Neural progenitor cell (in vitro differentiated cells): ENCODE results near the gene SMG6.

Source experiments
- EZH2phosphoT487 ChIP-seq: fragments of 200-600 bp; sonication (generic); IDR thresholded peaks from 2 replicates; pipeline ENCODE4 v1.6.1; 2017; ENCODE audit warnings: antibody characterized with exemption
- TF ChIP-seq, protein P1 (sequence below): fragments of 200-600 bp; sonication (generic); IDR thresholded peaks from 2 replicates; pipeline ENCODE4 v1.5.1; 2017; ENCODE audit warnings: antibody characterized with exemption, mild to moderate bottlenecking

DNA sequence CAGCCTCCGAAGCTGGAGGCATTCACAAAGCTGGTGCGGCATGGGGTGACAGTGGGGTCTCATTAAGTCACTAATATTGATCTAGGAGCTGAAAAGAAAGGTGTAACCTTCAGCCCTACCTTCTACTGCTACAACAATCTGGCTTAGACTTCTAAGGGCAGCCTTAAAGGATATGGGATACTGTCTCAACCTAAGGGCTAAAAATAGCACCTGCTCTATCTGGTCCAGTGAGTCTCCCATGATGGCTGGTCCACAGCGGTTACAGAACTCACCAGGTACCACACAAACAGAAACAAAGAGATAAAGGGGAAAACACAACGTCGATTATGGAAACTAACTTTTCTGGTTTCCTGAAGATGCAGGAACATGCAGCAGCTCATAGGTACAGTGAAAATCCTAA is 115.8 kb downstream of the SMG6 start:
- TF ChIP-seq, protein P1, sequence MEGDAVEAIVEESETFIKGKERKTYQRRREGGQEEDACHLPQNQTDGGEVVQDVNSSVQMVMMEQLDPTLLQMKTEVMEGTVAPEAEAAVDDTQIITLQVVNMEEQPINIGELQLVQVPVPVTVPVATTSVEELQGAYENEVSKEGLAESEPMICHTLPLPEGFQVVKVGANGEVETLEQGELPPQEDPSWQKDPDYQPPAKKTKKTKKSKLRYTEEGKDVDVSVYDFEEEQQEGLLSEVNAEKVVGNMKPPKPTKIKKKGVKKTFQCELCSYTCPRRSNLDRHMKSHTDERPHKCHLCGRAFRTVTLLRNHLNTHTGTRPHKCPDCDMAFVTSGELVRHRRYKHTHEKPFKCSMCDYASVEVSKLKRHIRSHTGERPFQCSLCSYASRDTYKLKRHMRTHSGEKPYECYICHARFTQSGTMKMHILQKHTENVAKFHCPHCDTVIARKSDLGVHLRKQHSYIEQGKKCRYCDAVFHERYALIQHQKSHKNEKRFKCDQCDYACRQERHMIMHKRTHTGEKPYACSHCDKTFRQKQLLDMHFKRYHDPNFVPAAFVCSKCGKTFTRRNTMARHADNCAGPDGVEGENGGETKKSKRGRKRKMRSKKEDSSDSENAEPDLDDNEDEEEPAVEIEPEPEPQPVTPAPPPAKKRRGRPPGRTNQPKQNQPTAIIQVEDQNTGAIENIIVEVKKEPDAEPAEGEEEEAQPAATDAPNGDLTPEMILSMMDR: no peak
- no peak for TF ChIP-seq EZH2phosphoT487
